PFSK-1 (cell line): ENCODE data around the gene TACC3.

Experiments
- FOXP2 ChIP-seq: optimal IDR thresholded peaks from 2 replicates; pipeline ENCODE3; 2011; ENCODE audit warnings: borderline replicate concordance, control low read depth, inconsistent platforms; ENCODE audit not compliant: insufficient read depth; ENCODE audit errors: extremely low read length, extremely low read depth
- POLR2AphosphoS5 ChIP-seq: IDR thresholded peaks from 2 replicates; pipeline ENCODE4 v1.6.1; 2012; ENCODE audit warnings: low read depth, mild to moderate bottlenecking, control low read depth, low read length, moderate library complexity
- REST ChIP-seq, 2 experiments: IDR thresholded peaks; 2 replicates each; pipeline versions ENCODE4 v1.6.1 to v1.8.0; 2011 to 2012; ENCODE audit warnings: low read depth in 2 of 2, low read length in 2 of 2, control low read depth in 1 of 2, inconsistent platforms in 1 of 2, mild to moderate bottlenecking in 1 of 2, moderate library complexity in 1 of 2; ENCODE audit not compliant: insufficient read depth in 1 of 2
- SIN3A ChIP-seq: IDR thresholded peaks from 2 replicates; pipeline ENCODE4 v1.6.1; 2012; ENCODE audit warnings: mild to moderate bottlenecking, low read length, moderate library complexity, borderline replicate concordance; ENCODE audit not compliant: insufficient read depth
- TAF1 ChIP-seq: IDR thresholded peaks from 2 replicates; pipeline ENCODE4 v1.6.1; 2012; ENCODE audit warnings: low read length, control low read depth, borderline replicate concordance; ENCODE audit not compliant: insufficient read depth

Gene TACC3

GRCh38 chr4:1766106-1767060 lies 45.1 kb downstream of the TACC3 start:
- TF ChIP-seq REST (IDR thresholded peaks at IDR 0.05; ENCODE audit: insufficient read depth in 1 of 2, low read depth in 2 of 2, low read length in 2 of 2) (no peak), POLR2AphosphoS5 (no peak), SIN3A (no peak), TAF1 (no peak), FOXP2 (no peak)

- TF ChIP-seq REST (IDR thresholded peaks at IDR 0.05; ENCODE audit: insufficient read depth in 1 of 2, low read depth in 2 of 2, low read length in 2 of 2) (no peak), SIN3A (no peak), POLR2AphosphoS5 (no peak), TAF1 (no peak), FOXP2 (no peak)
Measured at GRCh38 chr4:1767061-1767769, 45.9 kb downstream of the TACC3 start.

GRCh38 chr4:1767770-1768366 lies 46.5 kb downstream of the TACC3 start:
- TF ChIP-seq SIN3A: no peak
- no peak for TF ChIP-seq REST (IDR thresholded peaks at IDR 0.05; ENCODE audit: insufficient read depth in 1 of 2, low read depth in 2 of 2, low read length in 2 of 2)
- TF ChIP-seq TAF1: no peak
- no peak for TF ChIP-seq POLR2AphosphoS5
- no peak for TF ChIP-seq FOXP2

- TF ChIP-seq TAF1 (no peak), REST (IDR thresholded peaks at IDR 0.05; ENCODE audit: insufficient read depth in 1 of 2, low read depth in 2 of 2, low read length in 2 of 2) (no peak), POLR2AphosphoS5 (no peak), FOXP2 (no peak), SIN3A (no peak)
Measured at GRCh38 chr4:1768367-1769034, 47.2 kb downstream of the TACC3 start.
